ENCODE measurements around the gene SALL1.

The SALL1 gene

GRCh38 chr16:51155820-51156806 is 5.0 kb upstream of the SALL1 start:
- no peak for DNase-seq

DNA sequence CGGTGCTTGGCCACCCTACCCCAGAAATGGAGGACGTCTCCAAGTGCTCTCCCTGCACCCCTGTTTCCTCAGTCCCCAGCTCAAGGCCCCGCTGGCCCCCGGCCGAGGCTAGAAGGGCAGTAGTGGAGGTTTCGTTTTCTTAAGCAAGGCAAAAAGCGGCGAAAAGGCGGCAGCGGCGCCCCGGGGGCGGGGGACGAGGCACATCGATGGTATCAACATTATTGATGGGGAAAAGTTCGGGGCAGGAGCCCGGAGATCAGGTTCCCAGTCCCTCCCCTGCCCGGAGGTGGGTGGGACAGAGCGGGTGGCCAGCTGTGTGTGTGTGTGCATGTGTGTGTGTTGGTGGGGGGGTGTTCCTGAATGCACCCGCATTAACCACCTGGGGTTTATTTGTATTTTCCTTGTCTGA is 4.1 kb upstream of the SALL1 start:
- DNase-seq, result no peak

DNA sequence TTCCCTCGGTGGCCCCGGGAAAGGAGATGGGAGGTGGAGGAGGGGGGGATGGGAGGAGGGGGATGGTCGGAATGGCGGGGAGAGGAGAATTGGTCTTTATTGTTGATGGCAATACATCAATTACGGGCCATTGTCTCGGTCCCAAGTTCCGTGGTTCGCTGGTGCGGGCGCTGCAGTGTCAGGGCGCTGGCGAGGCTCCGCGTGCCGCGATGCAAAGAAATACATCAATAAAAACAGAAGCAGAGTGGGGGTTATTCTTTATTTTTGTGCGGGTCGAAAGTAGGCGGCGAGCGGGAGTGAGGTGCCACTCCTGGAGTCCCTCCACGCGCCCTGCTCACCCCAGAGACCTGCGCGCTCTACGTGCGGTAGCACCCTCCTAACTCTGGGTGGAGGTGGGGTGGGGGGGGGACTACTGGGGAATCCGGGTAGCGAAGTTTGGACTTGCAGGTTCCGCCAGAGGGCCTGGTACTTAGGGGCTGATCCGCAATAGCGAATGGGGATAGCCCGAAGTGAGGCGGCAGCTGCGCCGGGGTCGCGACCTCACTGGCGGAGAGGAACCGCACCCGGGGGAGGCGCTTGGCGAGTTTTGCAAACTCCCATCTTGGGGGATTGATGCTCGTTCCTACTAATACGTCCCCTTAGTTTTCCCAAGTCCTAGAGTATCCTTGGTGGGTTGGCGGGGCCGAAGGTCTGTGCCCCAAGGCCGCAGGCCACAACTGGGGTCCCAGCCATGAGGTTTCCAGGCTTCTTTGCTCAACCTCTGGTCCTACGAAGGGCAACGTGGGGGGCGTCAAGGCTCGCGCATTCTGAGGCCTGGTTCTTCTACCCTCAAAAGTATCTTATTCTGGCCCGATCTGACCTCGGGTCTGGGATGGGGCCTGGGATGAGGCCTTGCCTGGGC is 3.5 kb upstream of the SALL1 start:
- no peak for DNase-seq

DNA sequence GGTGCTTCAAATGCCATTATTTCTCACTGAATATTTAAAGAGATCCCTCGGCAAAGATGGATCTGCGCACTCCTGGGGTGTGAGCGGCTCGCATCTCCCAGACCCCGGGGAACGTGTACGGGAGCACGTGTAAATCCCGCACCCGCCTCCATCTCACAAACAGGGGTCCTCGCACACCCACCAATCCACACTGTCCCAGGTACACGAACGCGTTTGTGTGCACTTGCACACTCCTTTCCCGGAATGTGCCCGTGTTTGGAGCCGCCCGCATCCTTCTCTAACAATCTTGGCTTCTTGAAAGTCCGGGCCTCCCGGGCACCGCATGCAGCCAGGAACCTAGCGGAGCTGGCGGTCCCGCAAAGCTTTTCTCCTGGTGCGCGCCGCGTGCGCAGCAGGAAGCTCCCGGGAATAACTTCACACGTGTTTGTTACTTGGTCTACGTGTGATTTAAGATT is 2.5 kb upstream of the SALL1 start:
- no peak for DNase-seq

DNA sequence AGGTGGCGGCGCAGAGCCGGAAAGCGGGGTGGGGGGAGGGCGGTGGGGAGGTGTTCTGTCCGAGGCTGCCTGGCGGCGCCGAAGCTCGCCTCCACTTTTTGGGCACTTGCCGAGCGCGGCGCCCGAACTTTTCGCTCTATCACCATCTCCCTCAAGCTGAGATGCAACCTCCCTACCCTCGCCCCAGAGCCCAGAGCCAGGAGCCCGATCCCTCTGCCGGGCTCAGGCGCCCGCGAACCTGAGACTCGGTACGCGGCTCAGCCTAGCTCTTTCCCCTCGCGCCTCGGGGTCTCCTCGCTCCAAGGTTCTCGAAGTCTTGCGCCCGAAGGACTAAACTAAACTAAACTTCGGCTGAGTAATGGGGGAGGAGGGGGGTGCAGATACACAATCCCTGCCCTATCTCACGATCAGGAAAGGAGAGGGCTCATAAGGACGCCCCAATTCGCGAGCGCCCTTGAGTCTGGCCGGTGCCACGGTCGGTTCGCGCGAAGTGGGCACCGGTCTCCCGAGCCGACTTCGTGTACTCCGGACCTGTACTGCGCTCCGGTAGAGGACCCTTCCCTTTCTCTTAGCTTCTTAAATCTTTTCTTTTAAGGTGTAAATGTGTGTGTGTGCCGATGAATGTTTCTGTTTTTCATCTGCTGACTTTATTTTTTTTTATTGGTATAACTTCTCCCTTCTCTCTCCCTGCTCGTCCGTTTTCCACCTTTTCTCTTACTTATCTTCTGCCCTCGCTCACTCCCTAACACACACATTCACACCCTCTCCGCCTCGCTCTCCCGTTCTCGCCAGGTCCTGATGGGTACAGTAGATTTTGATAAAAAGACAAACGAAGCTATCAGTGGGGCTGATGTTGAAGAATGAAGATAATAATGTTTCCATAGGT is 1.9 kb upstream of the SALL1 start:
- peak in 1 of 2 experiments; percentile 8 for DNase-seq

DNA sequence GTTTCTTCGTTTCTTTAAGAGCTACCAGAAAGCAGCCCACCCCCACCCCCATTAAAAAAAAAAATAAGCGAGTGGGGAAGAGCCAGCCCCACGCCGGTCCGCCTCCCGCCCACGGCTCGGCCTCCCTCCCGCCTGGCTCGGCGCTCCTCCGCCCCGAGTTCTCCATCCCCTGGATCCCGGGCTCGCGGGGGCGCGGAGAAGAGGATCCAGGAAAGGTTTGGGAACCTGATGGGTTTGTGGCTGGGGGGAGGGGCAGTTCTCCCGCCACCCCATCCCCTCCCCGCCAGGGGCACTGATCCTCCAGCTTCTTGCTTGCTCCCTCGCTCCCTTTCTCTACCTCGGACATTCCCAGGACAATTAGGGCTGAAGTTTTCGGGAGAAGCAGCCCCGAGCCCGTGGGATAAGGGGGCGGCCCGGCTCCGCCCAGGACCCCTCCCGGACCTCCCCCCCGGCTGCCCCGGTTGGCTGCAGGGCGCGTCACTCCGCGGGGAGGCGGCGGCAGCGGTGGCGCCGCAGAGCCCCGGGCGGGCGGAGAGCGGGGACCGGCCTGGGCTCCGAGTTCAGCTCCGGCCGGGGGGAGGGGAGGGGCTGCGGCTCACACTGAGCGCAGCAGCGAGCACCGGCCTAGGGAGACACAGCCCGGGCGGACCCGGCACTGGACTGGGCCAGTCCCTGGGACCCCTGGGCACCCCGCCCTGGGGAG is 1.0 kb upstream of the SALL1 start:
- DNase-seq, result peak; percentile 15 to 33

DNA sequence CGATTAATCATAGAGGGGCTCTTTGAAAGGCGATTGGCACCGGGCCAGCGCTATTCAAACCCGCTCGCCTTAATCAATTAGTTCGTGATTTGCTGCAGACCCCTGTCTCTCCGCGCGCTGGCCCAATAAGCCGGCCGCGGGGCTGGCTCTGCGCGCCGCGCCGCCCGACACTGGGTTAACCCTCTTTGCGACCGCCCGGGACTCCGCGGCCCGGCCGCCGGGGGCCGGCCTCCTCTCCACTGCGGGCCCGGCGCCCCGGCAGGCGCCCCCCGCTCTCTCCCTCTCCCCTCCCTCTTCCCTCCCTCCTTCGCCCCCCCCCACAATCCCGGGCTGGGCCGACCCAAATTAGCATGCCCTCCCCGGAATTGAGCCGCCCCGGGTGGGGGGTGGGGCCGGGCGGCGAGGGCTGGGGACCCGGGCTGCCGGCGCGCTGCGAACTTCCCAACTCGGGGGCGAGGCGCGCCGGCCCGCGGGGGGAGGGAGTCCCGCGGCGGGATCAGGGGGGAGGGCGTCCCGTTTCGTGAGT is 428 bp upstream of the SALL1 start:
- peak in 1 of 2 experiments; percentile 18 for DNase-seq

- no peak for DNase-seq
Measured at GRCh38 chr16:51150165-51150887, 744 bp downstream of the SALL1 start.

GRCh38 chr16:51149721-51150164 is 1.3 kb downstream of the SALL1 start:
- DNase-seq, result no peak

GRCh38 chr16:51149251-51149661 is 1.8 kb downstream of the SALL1 start:
- no peak for DNase-seq

GRCh38 chr16:51148678-51149228 is 2.3 kb downstream of the SALL1 start:
- DNase-seq, result no peak

DNA sequence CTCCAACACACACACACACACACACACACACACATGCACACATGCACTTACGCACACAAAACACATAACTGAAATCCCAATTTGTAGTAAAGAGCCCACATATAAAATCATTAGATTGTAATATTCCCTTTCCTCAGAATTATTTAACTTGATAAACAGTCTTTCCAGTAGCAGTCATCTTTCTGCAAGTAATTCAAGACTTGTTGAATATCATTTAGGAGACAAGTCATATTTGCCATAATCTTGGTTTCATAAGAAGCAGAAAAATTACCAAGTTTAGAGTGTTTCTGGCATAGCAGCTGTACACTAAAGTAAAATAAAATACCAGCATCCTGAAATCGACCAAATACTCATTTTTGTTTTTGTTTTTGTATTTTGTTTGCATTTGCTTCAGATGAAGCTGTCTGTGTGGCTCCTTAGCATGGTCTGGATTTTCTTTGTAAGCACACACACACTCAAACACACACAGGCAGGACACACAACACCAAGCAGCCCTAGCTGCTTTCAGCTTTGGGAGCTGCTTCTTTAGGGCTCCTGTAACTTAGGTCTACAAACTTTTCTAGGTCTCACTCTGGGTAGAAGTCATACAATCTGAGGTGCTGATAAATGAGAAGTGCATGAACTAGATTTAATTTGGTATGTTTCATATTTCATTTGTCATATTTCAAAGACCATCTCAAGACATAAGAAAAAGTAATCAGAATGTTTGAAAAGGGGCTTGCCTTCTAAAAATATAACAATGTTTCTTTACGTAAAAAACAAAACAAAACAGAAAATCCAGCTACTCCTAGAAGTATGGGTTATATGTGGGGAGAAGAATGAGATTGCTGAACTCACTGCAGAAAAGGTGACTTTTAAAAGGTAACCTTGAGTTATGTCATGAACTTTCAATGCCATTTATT is 3.0 kb downstream of the SALL1 start:
- DNase-seq, result no peak

- DNase-seq, result no peak
Measured at GRCh38 chr16:51146256-51146924, 4.7 kb downstream of the SALL1 start.

DNA sequence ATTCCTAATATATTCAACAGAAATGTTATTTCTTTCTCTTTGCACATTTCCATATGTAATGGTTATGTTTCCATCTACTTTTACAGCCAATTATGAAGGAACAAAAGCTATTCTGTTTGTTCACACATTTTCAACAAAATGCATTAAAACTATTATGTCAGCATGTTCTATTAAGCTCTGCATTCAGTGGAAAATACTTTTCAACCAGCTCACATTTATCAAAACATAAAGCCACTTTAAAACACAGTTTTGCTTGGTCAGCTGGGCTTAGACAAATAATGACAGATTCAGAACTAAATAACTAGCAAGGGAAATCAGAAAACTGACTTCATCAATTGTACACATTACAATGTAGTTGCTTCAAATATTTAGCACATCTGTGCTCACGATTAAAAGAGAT is 6.9 kb downstream of the SALL1 start:
- no peak for DNase-seq

- DNase-seq, result no peak
Measured at GRCh38 chr16:51143196-51143977, 7.7 kb downstream of the SALL1 start.

GRCh38 chr16:51141541-51141940 is 9.5 kb downstream of the SALL1 start:
- no peak for DNase-seq

DNA sequence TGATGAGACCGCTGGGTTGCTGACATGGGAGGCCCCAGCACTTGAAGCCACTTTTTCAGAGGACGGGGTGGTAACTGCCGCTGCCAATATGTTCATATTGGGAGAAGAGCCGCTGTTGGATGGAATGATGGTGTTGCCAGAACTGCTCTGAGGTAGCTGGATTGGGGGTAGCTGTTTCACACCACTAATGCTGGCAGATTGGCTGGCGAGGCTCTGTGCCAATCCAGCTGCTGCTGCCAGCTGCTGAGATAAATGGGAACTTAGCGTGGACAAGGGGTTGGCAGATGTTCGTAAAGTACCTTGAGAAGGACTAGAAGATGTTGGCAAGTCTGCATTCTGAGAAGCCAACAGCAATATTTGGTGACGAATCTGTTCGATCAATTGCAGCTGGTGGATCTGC is 10.0 kb downstream of the SALL1 start:
- DNase-seq, result no peak

DNA sequence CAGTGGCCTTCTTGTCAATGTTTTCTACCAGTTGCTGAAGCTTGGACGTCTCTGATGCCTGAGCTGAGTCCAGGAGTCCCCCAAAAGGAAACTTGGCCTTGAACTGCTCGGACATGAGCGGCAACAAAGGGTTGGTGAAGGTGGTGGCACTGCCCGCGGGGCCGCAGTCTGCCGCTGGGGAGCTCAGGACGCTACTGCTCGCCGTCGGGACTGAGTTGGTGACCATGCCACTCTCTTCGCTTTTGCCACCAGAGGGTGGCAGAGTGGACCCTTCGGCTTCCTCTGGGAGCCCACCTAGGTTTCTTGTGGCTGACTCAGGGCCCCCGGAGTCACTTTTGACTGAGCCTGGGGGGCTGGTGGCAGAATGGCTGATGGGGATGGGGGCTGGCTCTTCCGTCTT is 11.0 kb downstream of the SALL1 start:
- no peak for DNase-seq
